Thyroid gland (tissue), 4 donors: ENCODE measurements around the gene STAG1.

Experiments used
- CTCF ChIP-seq, 6 experiments: fragments of 200-600 bp in 3 of 6; fragments of 450-650 bp in 3 of 6; sonication (generic) in 3 of 6; IDR thresholded peaks; one replicate each; pipeline ENCODE4 v1.5.1; 2016 to 2019; ENCODE audit warnings: antibody characterized with exemption in 6 of 6, mild to moderate bottlenecking in 2 of 6, inconsistent platforms in 1 of 6, moderate library complexity in 1 of 6
- POLR2A ChIP-seq, 2 donors: fragments of 450-650 bp; IDR thresholded peaks; one replicate each; pipeline ENCODE4 v1.6.1; 2017; ENCODE audit warnings: antibody characterized with exemption in 2 of 2, mild to moderate bottlenecking in 2 of 2, moderate library complexity in 1 of 2

DNA sequence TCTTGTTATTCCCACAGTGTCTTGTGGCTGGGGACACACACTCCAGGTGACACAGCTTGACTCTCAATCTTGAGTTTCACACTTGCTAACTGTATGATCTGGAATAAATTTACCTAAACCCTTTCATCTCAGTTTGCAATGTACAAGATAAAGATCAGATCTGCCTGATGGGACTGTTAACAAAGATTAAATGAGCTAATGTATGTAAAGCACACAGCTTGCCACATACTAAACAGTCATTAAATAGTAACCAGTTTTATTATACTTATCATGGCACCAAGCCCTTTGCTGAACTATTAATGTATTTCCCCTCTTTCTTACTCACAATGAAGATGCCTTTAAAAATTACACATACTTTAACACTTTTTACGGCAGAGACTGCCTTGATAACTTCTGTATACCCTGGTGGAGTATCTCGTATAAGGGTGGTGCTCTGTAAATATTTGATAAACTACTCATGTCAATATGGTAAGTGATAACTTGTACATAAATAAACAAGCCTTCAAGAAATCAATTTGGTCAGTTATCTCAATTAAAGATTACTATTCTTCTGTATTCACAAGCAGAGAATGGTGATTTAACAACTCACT lies 184.5 kb downstream of the STAG1 start:
- TF ChIP-seq CTCF (IDR thresholded peaks at IDR 0.05) (no peak), POLR2A (IDR thresholded peaks at IDR 0.05) (no peak)
